ENCODE measurements around the gene SLC1A7. TPM values are rescaled to one million over a fixed set of nuclear protein-coding genes. Genes with fewer than 3 reads are reported as not detected.
A peak's percentile ranks its signal among the peaks of the same experiment; 100 is the strongest.

Gene SLC1A7
- polyA plus RNA-seq, 3 donors = 0.08 to 0.12 (median 0.08) TPM

- no peak for DNase-seq (ENCODE audit: low read depth in 3 of 3, low spot score in 2 of 3)
These were observed 20.2 kb upstream of the SLC1A7 start for GRCh38 chr1:53162621-53163020.

- no peak for DNase-seq (ENCODE audit: low read depth in 3 of 3, low spot score in 2 of 3)
These were observed 18.5 kb upstream of the SLC1A7 start for GRCh38 chr1:53160924-53161378.

- no peak for DNase-seq (ENCODE audit: low read depth in 3 of 3, low spot score in 2 of 3)
These were observed 16.5 kb upstream of the SLC1A7 start for GRCh38 chr1:53158900-53159299.

- no peak for DNase-seq (ENCODE audit: low read depth in 3 of 3, low spot score in 2 of 3)
These were observed 14.3 kb upstream of the SLC1A7 start for GRCh38 chr1:53156783-53157182.

GRCh38 chr1:53155945-53156344, 13.5 kb upstream of the SLC1A7 start:
- DNase-seq (ENCODE audit: low read depth in 3 of 3, low spot score in 2 of 3) = no peak

GRCh38 chr1:53155534-53155933, 13.1 kb upstream of the SLC1A7 start:
- DNase-seq (ENCODE audit: low read depth in 3 of 3, low spot score in 2 of 3) = no peak

GRCh38 chr1:53154859-53155438, 12.5 kb upstream of the SLC1A7 start:
- no peak for DNase-seq (ENCODE audit: low read depth in 3 of 3, low spot score in 2 of 3)

GRCh38 chr1:53153752-53154151, 11.3 kb upstream of the SLC1A7 start:
- no peak for DNase-seq (ENCODE audit: low read depth in 3 of 3, low spot score in 2 of 3)

- no peak for DNase-seq (ENCODE audit: low read depth in 3 of 3, low spot score in 2 of 3)
These were observed 5.7 kb upstream of the SLC1A7 start for GRCh38 chr1:53148123-53148522.

- no peak for DNase-seq (ENCODE audit: low read depth in 3 of 3, low spot score in 2 of 3)
These were observed 4.7 kb upstream of the SLC1A7 start for GRCh38 chr1:53147174-53147573.

- peak in 2 of 3 donors; percentile 36 to 61 for DNase-seq (ENCODE audit: low read depth in 3 of 3, low spot score in 2 of 3)
These were observed 3.7 kb upstream of the SLC1A7 start for GRCh38 chr1:53145942-53146708.

GRCh38 chr1:53145619-53145941, 3.1 kb upstream of the SLC1A7 start:
- DNase-seq (ENCODE audit: low read depth in 3 of 3, low spot score in 2 of 3) = no peak

- no peak for DNase-seq (ENCODE audit: low read depth in 3 of 3, low spot score in 2 of 3)
These were observed 2.7 kb upstream of the SLC1A7 start for GRCh38 chr1:53145051-53145600.

- no peak for DNase-seq (ENCODE audit: low read depth in 3 of 3, low spot score in 2 of 3)
These were observed 1.8 kb upstream of the SLC1A7 start for GRCh38 chr1:53144201-53144600.

GRCh38 chr1:53143527-53143926, 1.1 kb upstream of the SLC1A7 start:
- no peak for DNase-seq (ENCODE audit: low read depth in 3 of 3, low spot score in 2 of 3)

- DNase-seq (ENCODE audit: low read depth in 3 of 3, low spot score in 2 of 3) = no peak
These were observed 867 bp downstream of the SLC1A7 start for GRCh38 chr1:53141487-53142055.

- DNase-seq (ENCODE audit: low read depth in 3 of 3, low spot score in 2 of 3) = no peak
These were observed 2.0 kb downstream of the SLC1A7 start for GRCh38 chr1:53140451-53140850.

GRCh38 chr1:53139951-53140361, 2.5 kb downstream of the SLC1A7 start:
- no peak for DNase-seq (ENCODE audit: low read depth in 3 of 3, low spot score in 2 of 3)

- no peak for DNase-seq (ENCODE audit: low read depth in 3 of 3, low spot score in 2 of 3)
These were observed 3.2 kb downstream of the SLC1A7 start for GRCh38 chr1:53138991-53139884.

- no peak for DNase-seq (ENCODE audit: low read depth in 3 of 3, low spot score in 2 of 3)
These were observed 4.7 kb downstream of the SLC1A7 start for GRCh38 chr1:53137729-53138128.

GRCh38 chr1:53135735-53136114, 6.7 kb downstream of the SLC1A7 start:
- DNase-seq (ENCODE audit: low read depth in 3 of 3, low spot score in 2 of 3) = no peak

All from right renal cortex interstitium (tissue), 3 donors.